Endothelial cell of umbilical vein (primary cell): Measurements from ENCODE around the gene PBXIP1. TPM values are rescaled to one million over a fixed set of nuclear protein-coding genes. Genes with fewer than 3 reads are reported as not detected.

Experiments used
- BruUV-seq: library from RNA; stranded (reverse); fragments of 400-500 nt; replicated peaks from 2 replicates; lab custom pipeline; 2021; lab: Mats Ljungman, UMichigan
- CTCF ChIA-PET: fragments of 300-600, 350-600 bp; sonication (Branson Sonifier 250); formaldehyde crosslinking; loops from one replicate; lab custom pipeline; 2021; ENCODE audit warnings: antibody characterized with exemption, inconsistent platforms; lab: Charles Lee
- POLR2A ChIA-PET: fragments of 300-600, 350-600 bp; sonication (Branson Sonifier 250); formaldehyde crosslinking; loops from one replicate; lab custom pipeline; 2021; ENCODE audit warnings: antibody characterized with exemption, inconsistent platforms; lab: Charles Lee
- DNase-seq: peaks from one replicate; pipeline ENCODE4 v3.0.0-alpha.2; 2011; ENCODE audit warnings: low read depth, low spot score
- FAIRE-seq: peaks from 2 replicates; lab custom pipeline; 2011; peaks lifted over from hg19 to GRCh38; lab: Jason Lieb, UNC
- H2AFZ ChIP-seq: 2 replicates; pipeline ENCODE4 v1.6.0; 2012; ENCODE audit warnings: low read depth, low read length, control low read depth, inconsistent platforms
- H3K27ac ChIP-seq: 2 replicates; pipeline ENCODE4 v1.5.1; 2011; ENCODE audit warnings: low read depth, mild to moderate bottlenecking, control low read depth, low read length, moderate library complexity; ENCODE audit not compliant: insufficient read depth
- H3K27me3 ChIP-seq, 2 experiments: 2 replicates each; pipeline versions ENCODE4 v1.6.0 to v1.6.1; 2011; ENCODE audit warnings: low read length in 2 of 2, mixed read lengths in 1 of 2; ENCODE audit not compliant: control insufficient read depth in 2 of 2, insufficient read depth in 2 of 2
- H3K36me3 ChIP-seq, 2 experiments: 2 replicates in 1 of 2; 3 replicates in 1 of 2; pipeline ENCODE4 v1.5.1; 2011; ENCODE audit warnings: low read length in 2 of 2, mild to moderate bottlenecking in 1 of 2, moderate library complexity in 1 of 2; ENCODE audit not compliant: control insufficient read depth in 2 of 2, insufficient read depth in 2 of 2; ENCODE audit errors: extremely low read depth in 1 of 2
- H3K4me1 ChIP-seq: 3 replicates; pipeline ENCODE4 v1.5.1; 2011; ENCODE audit warnings: mild to moderate bottlenecking, low read length; ENCODE audit not compliant: control insufficient read depth, insufficient read depth; ENCODE audit errors: extremely low read depth
- H3K4me2 ChIP-seq: 2 replicates; pipeline ENCODE4 v1.6.1; 2011; ENCODE audit warnings: low read length, control low read depth, mixed read lengths; ENCODE audit not compliant: insufficient read depth
- H3K4me3 ChIP-seq, 3 experiments: fragments of 200-600 bp in 1 of 3; sonication (generic), shearing (Covaris generic) in 1 of 3; replicated peaks in 1 of 3; 2 replicates each; pipeline ENCODE4 v1.5.1; 2011 to 2016; ENCODE audit warnings: control low read depth in 3 of 3, low read length in 3 of 3, mild to moderate bottlenecking in 2 of 3, inconsistent platforms in 1 of 3, low read depth in 1 of 3, moderate library complexity in 1 of 3; ENCODE audit not compliant: insufficient read depth in 1 of 3
- H3K79me2 ChIP-seq: 2 replicates; pipeline ENCODE4 v1.6.0; 2012; ENCODE audit warnings: low read length, inconsistent platforms; ENCODE audit not compliant: control insufficient read depth, insufficient read depth
- H3K9ac ChIP-seq: replicated peaks from 2 replicates; pipeline ENCODE3; 2011; ENCODE audit warnings: low read length, control low read depth; ENCODE audit not compliant: insufficient read depth; ENCODE audit errors: extremely low read depth
- H3K9me1 ChIP-seq: replicated peaks from 3 replicates; pipeline ENCODE4 v1.6.0; 2011; ENCODE audit warnings: mild to moderate bottlenecking, low read length; ENCODE audit not compliant: control insufficient read depth, insufficient read depth; ENCODE audit errors: extremely low read depth
- H3K9me3 ChIP-seq: replicated peaks from 2 replicates; pipeline ENCODE4 v1.5.1; 2012; ENCODE audit warnings: low read length, inconsistent platforms; ENCODE audit not compliant: control insufficient read depth, insufficient read depth
- H4K20me1 ChIP-seq: replicated peaks from 2 replicates; pipeline ENCODE3; 2011; ENCODE audit warnings: mild to moderate bottlenecking, low read length; ENCODE audit not compliant: control insufficient read depth, insufficient read depth; ENCODE audit errors: extremely low read depth
- EZH2 ChIP-seq: IDR thresholded peaks from 2 replicates; pipeline ENCODE4 v1.6.1; 2012; ENCODE audit warnings: borderline replicate concordance, low read depth, mild to moderate bottlenecking, moderate library complexity, low read length, inconsistent platforms; ENCODE audit not compliant: severe bottlenecking
- FOS ChIP-seq: IDR thresholded peaks from 2 replicates; pipeline ENCODE4 v1.6.1; 2011; ENCODE audit warnings: mild to moderate bottlenecking, low read length, moderate library complexity, borderline replicate concordance; ENCODE audit not compliant: insufficient read depth
- GATA2 ChIP-seq: IDR thresholded peaks from 2 replicates; pipeline ENCODE4 v1.7.0; 2011; ENCODE audit warnings: low read depth, mild to moderate bottlenecking, moderate library complexity, mixed read lengths, low read length; ENCODE audit not compliant: insufficient read length, insufficient read depth
- JUN ChIP-seq: IDR thresholded peaks from 2 replicates; pipeline ENCODE4 v1.6.1; 2011; ENCODE audit warnings: borderline replicate concordance, low read depth; ENCODE audit not compliant: insufficient read length, insufficient read depth
- MYC ChIP-seq: IDR thresholded peaks from one replicate; pipeline ENCODE4 v1.6.1; 2011; ENCODE audit warnings: mild to moderate bottlenecking, low read depth, low read length
- POLR2A ChIP-seq: IDR thresholded peaks from 2 replicates; pipeline ENCODE4 v1.6.1; 2012; ENCODE audit warnings: low read depth, mild to moderate bottlenecking, control low read depth, low read length
- POLR2AphosphoS5 ChIP-seq: IDR thresholded peaks from 2 replicates; pipeline ENCODE4 v1.6.1; 2012; ENCODE audit warnings: low read depth, mild to moderate bottlenecking, control low read depth, low read length, moderate library complexity; ENCODE audit not compliant: insufficient read depth
- dilution Hi-C: fragments of 300-500 bp; cut with MboI; formaldehyde crosslinking; loops from one replicate; pipeline ENCODE4 v1.15.0; 2019; ENCODE audit warnings: low sequenced_read_pairs; ENCODE audit not compliant: extremely low pct_ligation_motif_present
- intact Hi-C: fragments of 100-400 bp; cut with micrococcal nuclease; formaldehyde crosslinking; loops from one replicate; pipeline ENCODE4 v1.10.0; 2022
- polyA plus RNA-seq, 4 experiments: library from polyadenylated mRNA; depleted of rRNA in 3 of 4; stranded (reverse) in 3 of 4; unstranded in 1 of 4; fragments of >200 nt; gene quantifications; 2 replicates each; pipeline versions ENCODE4 v1.2.1 to v1.2.3, GENCODE V29; 2011 to 2012; ENCODE audit warnings: missing spikeins in 1 of 4
- total RNA-seq: library from RNA; stranded (reverse); gene quantifications from 2 replicates; pipeline ENCODE4 v1.2.3, GENCODE V29; 2021
- TF ChIP-seq, protein P1 (sequence below): IDR thresholded peaks from 2 replicates; pipeline ENCODE4 v1.6.1; 2011; ENCODE audit not compliant: insufficient read depth, insufficient read length
- TF ChIP-seq, protein P2 (sequence below), 2 donors: IDR thresholded peaks; 1 replicate in 1 of 2; 2 replicates in 1 of 2; pipeline ENCODE4 v1.5.1; 2011; ENCODE audit warnings: low read length in 2 of 2, mild to moderate bottlenecking in 2 of 2, moderate library complexity in 2 of 2, control low read depth in 1 of 2, inconsistent platforms in 1 of 2, low read depth in 1 of 2; ENCODE audit not compliant: insufficient read depth in 1 of 2; ENCODE audit errors: extremely low read depth in 1 of 2

Gene PBXIP1
- total and polyA plus RNA-seq, 2 donors (not counting 3 experiments of a cell fraction or from before 2014, with no cell fraction given): 49.4 to 54.7 TPM

DNA sequence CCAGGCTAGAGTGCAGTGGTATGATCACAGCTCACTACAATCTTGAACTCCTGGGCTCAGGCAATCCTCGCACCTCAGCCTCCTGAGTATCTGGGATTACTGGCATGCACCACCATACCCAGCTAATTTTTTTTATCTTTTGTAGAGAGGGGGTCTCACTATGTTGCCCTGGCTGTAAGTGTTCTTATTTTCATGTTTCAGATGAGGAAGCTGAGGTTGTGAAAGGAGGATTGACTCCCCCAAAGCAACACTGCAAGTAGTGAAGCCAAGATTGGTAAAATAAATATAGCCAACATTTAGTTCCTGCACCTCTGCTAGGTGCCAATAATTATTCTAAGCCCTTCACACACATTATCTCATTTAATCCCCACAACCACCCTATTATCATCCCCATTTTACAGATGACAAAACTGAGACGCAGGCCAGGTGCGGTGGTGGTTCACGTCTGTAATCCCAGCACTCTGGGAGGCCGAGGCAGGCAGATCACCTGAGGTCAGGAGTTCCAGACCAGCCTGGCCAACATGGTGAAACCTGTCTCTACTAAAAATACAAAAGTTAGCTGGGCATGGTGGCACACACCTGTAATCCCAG, 21.4 kb downstream of the PBXIP1 start:
- no TSS peak for BruUV-seq
- Histone ChIP-seq H3K4me3 (no peak overlapping the region), H3K9me3 (no peaks in the 10 kb centered on the region)

DNA sequence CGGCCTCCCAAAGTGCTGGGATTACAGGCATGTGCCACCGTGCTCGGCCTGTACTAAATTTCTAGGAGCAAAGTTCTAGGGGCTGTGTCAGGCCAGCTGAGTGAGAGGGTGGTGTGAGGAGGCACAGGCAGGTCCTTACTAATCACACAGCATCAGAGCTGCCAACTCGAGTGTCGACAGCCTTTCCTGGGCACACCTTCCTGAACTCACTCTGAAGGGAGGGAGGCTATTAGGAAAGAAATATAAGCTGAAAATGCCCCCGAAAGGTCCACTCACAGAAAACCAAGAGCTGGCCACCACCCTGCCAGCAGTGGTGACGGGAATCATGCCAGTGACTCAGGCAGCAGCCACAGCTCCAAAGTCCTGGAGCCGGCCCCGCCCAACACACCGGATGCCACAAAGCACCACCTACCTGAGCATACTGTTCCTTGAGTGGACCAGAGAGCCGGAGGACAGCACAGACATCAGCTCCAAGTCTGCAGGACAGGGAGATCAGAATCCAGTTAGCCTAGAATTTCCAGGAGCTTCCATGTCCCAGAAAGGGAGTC, 23.9 kb downstream of the PBXIP1 start:
- intact Hi-C loops (no loop called here), dilution Hi-C loops (no loop called here)
- Histone ChIP-seq H3K9me1 (no peaks in the 10 kb centered on the region), H3K9ac (no peak overlapping the region), H3K4me2 (no peak overlapping the region), H4K20me1 (no peaks in the 10 kb centered on the region), H3K4me1 (no peaks in the 10 kb centered on the region), H3K36me3 (peaks cover 0 to 5% of the 10 kb centered on the region in 2 experiments), H3K27ac (no peak overlapping the region), H3K27me3 (no peaks in the 10 kb centered on the region), H3K79me2 (no peaks in the 10 kb centered on the region), H3K9me3 (no peaks in the 10 kb centered on the region), H3K4me3 (no peak overlapping the region), H2AFZ (no peak overlapping the region)
- no TSS peak for BruUV-seq
- CTCF ChIA-PET: no interaction called here
- DNase-seq (no peak), FAIRE-seq (no peak)
- POLR2A ChIA-PET: no interaction called here
- no peak for TF ChIP-seq EZH2
- TF ChIP-seq FOS: no peak
- TF ChIP-seq GATA2: no peak
- TF ChIP-seq POLR2AphosphoS5: no peak
- TF ChIP-seq POLR2A: no peak
- TF ChIP-seq, protein P1, sequence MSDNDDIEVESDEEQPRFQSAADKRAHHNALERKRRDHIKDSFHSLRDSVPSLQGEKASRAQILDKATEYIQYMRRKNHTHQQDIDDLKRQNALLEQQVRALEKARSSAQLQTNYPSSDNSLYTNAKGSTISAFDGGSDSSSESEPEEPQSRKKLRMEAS: no peak
- TF ChIP-seq MYC: no peak
- no peak for TF ChIP-seq JUN
- TF ChIP-seq, protein P2, sequence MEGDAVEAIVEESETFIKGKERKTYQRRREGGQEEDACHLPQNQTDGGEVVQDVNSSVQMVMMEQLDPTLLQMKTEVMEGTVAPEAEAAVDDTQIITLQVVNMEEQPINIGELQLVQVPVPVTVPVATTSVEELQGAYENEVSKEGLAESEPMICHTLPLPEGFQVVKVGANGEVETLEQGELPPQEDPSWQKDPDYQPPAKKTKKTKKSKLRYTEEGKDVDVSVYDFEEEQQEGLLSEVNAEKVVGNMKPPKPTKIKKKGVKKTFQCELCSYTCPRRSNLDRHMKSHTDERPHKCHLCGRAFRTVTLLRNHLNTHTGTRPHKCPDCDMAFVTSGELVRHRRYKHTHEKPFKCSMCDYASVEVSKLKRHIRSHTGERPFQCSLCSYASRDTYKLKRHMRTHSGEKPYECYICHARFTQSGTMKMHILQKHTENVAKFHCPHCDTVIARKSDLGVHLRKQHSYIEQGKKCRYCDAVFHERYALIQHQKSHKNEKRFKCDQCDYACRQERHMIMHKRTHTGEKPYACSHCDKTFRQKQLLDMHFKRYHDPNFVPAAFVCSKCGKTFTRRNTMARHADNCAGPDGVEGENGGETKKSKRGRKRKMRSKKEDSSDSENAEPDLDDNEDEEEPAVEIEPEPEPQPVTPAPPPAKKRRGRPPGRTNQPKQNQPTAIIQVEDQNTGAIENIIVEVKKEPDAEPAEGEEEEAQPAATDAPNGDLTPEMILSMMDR (IDR thresholded peaks at IDR 0.05; ENCODE audit: extremely low read depth in 1 of 2, insufficient read depth in 1 of 2, low read depth in 1 of 2, low read length in 2 of 2): no peak

More for the DNA sequence above, 21.4 kb downstream of the PBXIP1 start:
- Histone ChIP-seq H3K79me2 (no peaks in the 10 kb centered on the region), H2AFZ (no peak overlapping the region), H3K27me3 (no peaks in the 10 kb centered on the region), H3K9me1 (no peaks in the 10 kb centered on the region), H3K27ac (no peak overlapping the region), H3K4me1 (peaks cover 8% of the 10 kb centered on the region), H3K4me2 (no peak overlapping the region), H3K9ac (no peak overlapping the region), H3K36me3 (no peaks in the 10 kb centered on the region), H4K20me1 (no peaks in the 10 kb centered on the region)
- FAIRE-seq: no peak
- intact Hi-C loops (no loop called here), dilution Hi-C loops (no loop called here)
- no peak for DNase-seq
- CTCF ChIA-PET: interaction anchor here (1.6 kb wide), 1 partner anchor 13 kb away, joined by 5 read pairs; no protein-coding TSS in a partner anchor
- POLR2A ChIA-PET: interaction anchor here (0.7 kb wide), 1 partner anchor 21 kb away, joined by 5 read pairs; no protein-coding TSS in a partner anchor
- TF ChIP-seq JUN (no peak), MYC (no peak)
